ENCODE results near the gene CDH13.

The CDH13 gene

DNA sequence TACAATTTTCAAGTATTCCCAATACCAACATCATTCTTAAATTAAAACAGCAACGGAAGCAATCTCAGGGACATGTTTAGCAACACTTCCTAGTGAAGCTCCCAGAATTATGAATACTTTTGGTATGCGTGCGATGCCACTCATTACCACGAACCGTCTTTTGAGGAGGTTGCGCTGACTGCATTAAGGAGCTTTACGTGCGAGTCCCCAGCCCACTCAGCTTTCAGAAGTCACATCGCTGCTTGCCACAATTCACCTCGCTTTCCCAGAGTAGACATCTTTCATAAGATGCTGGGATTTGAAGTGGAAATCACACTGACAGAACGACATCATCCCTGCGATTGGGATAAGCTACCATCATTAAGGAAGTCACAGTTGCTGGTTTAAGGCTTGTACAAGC, 739.5 kb downstream of the CDH13 start:
- no peak overlapping the region for H3K27ac ChIP-seq (ENCODE audit: low read length)
- no CpG with 5 or more reads among the region's 12 CpGs for WGBS (ENCODE audit: insufficient coverage, insufficient read length)
- no peak for DNase-seq (ENCODE audit: low read depth, low spot score)
- no peaks in the 10 kb centered on the region for H3K4me1 ChIP-seq (ENCODE audit: control insufficient read depth, insufficient read depth, low read length)
- H3K4me3 ChIP-seq (ENCODE audit: low read length), result no peak overlapping the region
- no peaks in the 10 kb centered on the region for H3K27me3 ChIP-seq (ENCODE audit: control insufficient read depth, insufficient read depth, low read length)
- no peaks in the 10 kb centered on the region for H3K9me3 ChIP-seq (ENCODE audit: control insufficient read depth, insufficient read depth, low read length)
- no peaks in the 10 kb centered on the region for H3K36me3 ChIP-seq (ENCODE audit: control insufficient read depth, insufficient read depth, low read length)

- no peak overlapping the region for H3K27ac ChIP-seq (ENCODE audit: low read length)
- H3K9me3 ChIP-seq (ENCODE audit: control insufficient read depth, insufficient read depth, low read length), result no peaks in the 10 kb centered on the region
- no peaks in the 10 kb centered on the region for H3K4me1 ChIP-seq (ENCODE audit: control insufficient read depth, insufficient read depth, low read length)
- DNase-seq (ENCODE audit: low read depth, low spot score), result no peak
- no CpG with 5 or more reads among the region's 3 CpGs for WGBS (ENCODE audit: insufficient coverage, insufficient read length)
- H3K36me3 ChIP-seq (ENCODE audit: control insufficient read depth, insufficient read depth, low read length), result no peaks in the 10 kb centered on the region
- no peaks in the 10 kb centered on the region for H3K27me3 ChIP-seq (ENCODE audit: control insufficient read depth, insufficient read depth, low read length)
- H3K4me3 ChIP-seq (ENCODE audit: low read length), result no peak overlapping the region
Measured at GRCh38 chr16:83374979-83375378, 748.2 kb downstream of the CDH13 start.

DNA sequence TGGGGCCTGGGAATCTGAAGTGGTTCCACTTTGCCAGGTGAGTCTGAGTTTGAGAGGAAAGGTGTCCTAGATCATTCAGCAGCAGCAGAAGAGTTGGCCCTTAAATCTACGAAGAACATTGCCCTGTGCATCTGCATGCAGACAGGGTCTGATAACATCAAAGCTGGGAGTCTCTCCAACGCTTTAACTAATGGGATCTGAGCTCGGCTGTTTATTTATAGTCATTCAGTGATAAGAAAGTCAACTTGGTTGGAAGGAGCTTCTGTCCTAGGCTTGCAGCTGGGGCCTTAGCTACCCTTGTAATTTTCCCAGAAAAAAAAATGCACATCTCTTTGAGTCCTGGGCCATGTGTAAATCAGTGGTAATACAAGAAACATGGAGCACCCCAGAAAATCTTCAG, 763.0 kb downstream of the CDH13 start:
- Histone ChIP-seq H3K27ac (ENCODE audit: low read length) (no peak overlapping the region), H3K4me3 (ENCODE audit: low read length) (no peak overlapping the region), H3K27me3 (ENCODE audit: control insufficient read depth, insufficient read depth, low read length) (no peaks in the 10 kb centered on the region), H3K36me3 (ENCODE audit: control insufficient read depth, insufficient read depth, low read length) (no peaks in the 10 kb centered on the region), H3K4me1 (ENCODE audit: control insufficient read depth, insufficient read depth, low read length) (no peaks in the 10 kb centered on the region), H3K9me3 (ENCODE audit: control insufficient read depth, insufficient read depth, low read length) (no peaks in the 10 kb centered on the region)
- DNase-seq (ENCODE audit: low read depth, low spot score), result no peak
- no CpG with 5 or more reads among the region's 3 CpGs for WGBS (ENCODE audit: insufficient coverage, insufficient read length)

- no peak overlapping the region for H3K27ac ChIP-seq (ENCODE audit: low read length)
- WGBS (ENCODE audit: insufficient coverage, insufficient read length), result no CpG with 5 or more reads among the region's 3 CpGs
Measured at GRCh38 chr16:83390759-83391158, 764.0 kb downstream of the CDH13 start.

DNA sequence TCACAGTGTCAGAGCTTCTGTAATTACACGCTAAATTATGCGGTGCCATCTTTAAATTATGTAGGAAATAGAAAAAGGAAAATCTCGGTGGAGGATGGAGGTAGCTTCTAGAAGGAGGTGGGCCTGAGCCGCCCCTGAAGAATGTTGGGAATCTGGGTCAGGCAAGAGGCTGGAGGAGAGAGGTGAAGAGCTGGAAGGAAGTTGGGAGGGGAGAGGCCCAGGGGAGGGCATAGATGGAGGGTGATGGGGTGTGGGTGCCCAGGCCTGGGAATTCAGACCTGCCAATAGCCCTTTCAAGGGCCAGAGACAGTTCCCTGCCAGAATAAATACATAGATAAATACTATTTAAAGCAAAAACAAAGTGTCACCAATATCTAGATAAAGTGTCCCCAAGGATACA, 766.0 kb downstream of the CDH13 start:
- WGBS (ENCODE audit: insufficient coverage, insufficient read length), result no CpG with 5 or more reads among the region's 4 CpGs
- H3K4me1 ChIP-seq (ENCODE audit: control insufficient read depth, insufficient read depth, low read length), result no peaks in the 10 kb centered on the region
- DNase-seq (ENCODE audit: low read depth, low spot score), result no peak
- H3K27ac ChIP-seq (ENCODE audit: low read length), result no peak overlapping the region
- no peaks in the 10 kb centered on the region for H3K36me3 ChIP-seq (ENCODE audit: control insufficient read depth, insufficient read depth, low read length)
- H3K9me3 ChIP-seq (ENCODE audit: control insufficient read depth, insufficient read depth, low read length), result no peaks in the 10 kb centered on the region
- H3K4me3 ChIP-seq (ENCODE audit: low read length), result no peak overlapping the region
- H3K27me3 ChIP-seq (ENCODE audit: control insufficient read depth, insufficient read depth, low read length), result no peaks in the 10 kb centered on the region

More at GRCh38 chr16:83390759-83391158, 764.0 kb downstream of the CDH13 start:
- Histone ChIP-seq H3K27me3 (ENCODE audit: control insufficient read depth, insufficient read depth, low read length) (no peaks in the 10 kb centered on the region), H3K36me3 (ENCODE audit: control insufficient read depth, insufficient read depth, low read length) (no peaks in the 10 kb centered on the region), H3K4me1 (ENCODE audit: control insufficient read depth, insufficient read depth, low read length) (no peaks in the 10 kb centered on the region), H3K4me3 (ENCODE audit: low read length) (no peak overlapping the region), H3K9me3 (ENCODE audit: control insufficient read depth, insufficient read depth, low read length) (no peaks in the 10 kb centered on the region)
- DNase-seq (ENCODE audit: low read depth, low spot score), result no peak

DNA sequence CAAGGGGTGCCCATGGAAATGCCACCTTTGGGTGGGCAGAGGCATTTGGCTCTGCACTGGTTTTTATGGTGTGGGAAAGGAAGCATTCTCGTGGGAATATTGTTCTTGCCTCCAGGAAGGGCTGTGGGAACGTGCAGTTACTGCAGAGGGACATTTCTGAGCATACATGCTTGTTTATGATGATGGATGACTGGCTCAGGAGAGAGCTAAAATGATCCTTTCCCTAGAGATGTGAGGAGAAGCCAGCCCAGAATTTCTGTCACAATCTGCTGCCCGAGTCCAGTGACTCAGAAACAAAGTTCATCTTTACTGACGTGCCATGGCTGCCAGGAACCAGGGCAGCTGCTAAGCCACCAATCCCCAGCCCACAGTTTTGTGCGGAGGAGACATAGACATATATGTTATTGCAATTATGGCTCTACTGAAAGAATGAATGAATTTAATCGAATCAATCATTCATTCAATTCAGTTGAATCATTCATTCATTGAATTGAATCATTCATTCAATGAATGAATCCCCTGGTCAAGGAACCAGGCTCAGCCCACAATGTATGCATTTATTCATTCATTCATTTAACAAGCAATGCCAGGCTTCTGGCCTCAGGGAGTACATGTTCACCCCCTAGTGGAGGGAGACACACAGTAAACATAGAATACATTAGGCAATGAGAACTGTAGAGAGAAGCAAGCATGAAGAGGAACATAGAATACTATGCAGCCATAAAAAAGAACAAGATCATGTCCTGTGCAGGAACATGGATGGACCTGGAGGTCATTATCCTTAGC, 766.6 kb downstream of the CDH13 start:
- H3K27me3 ChIP-seq (ENCODE audit: control insufficient read depth, insufficient read depth, low read length), result no peaks in the 10 kb centered on the region
- no peak overlapping the region for H3K4me3 ChIP-seq (ENCODE audit: low read length)
- no peak for DNase-seq (ENCODE audit: low read depth, low spot score)
- no peak overlapping the region for H3K27ac ChIP-seq (ENCODE audit: low read length)
- no peaks in the 10 kb centered on the region for H3K36me3 ChIP-seq (ENCODE audit: control insufficient read depth, insufficient read depth, low read length)
- WGBS (ENCODE audit: insufficient coverage, insufficient read length), result no CpG with 5 or more reads among the region's 6 CpGs
- H3K4me1 ChIP-seq (ENCODE audit: control insufficient read depth, insufficient read depth, low read length), result no peaks in the 10 kb centered on the region
- H3K9me3 ChIP-seq (ENCODE audit: control insufficient read depth, insufficient read depth, low read length), result no peaks in the 10 kb centered on the region

DNA sequence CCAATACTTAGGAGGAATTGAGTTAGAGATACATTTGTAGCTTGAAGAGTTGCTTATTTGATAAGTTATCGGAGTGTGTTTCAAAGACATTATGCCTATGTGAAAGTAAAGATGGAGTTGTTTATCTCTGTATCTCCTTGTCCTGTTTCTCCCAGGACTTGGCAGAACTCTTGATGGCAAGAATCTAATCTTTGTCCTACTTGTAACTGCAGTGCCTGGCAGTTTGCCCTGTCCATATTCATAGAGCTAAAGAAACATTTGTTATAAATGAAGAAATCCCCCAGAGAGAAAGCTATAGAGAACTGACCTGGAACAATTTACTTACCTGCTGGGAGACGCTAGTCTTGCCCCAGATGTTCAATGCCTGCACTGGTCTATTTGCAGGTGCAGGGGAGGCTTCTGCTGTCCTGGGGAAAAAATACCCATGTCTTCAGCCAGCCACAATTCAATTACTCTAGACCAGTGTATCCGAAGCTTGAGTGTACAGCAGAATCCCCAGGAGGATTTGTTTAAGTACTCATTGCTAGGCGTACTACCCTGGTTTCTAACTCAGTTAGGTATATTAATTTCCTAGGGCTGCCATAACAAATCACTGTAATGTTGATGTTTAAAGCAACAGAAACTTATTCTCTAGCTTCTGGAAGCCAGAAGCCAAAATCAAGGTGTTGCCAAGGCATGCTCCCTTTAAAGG, 771.0 kb downstream of the CDH13 start:
- Histone ChIP-seq H3K27me3 (ENCODE audit: control insufficient read depth, insufficient read depth, low read length) (no peaks in the 10 kb centered on the region), H3K27ac (ENCODE audit: low read length) (no peak overlapping the region), H3K4me3 (ENCODE audit: low read length) (no peak overlapping the region), H3K9me3 (ENCODE audit: control insufficient read depth, insufficient read depth, low read length) (no peaks in the 10 kb centered on the region), H3K4me1 (ENCODE audit: control insufficient read depth, insufficient read depth, low read length) (no peaks in the 10 kb centered on the region), H3K36me3 (ENCODE audit: control insufficient read depth, insufficient read depth, low read length) (no peaks in the 10 kb centered on the region)
- DNase-seq (ENCODE audit: low read depth, low spot score), result no peak
- WGBS (ENCODE audit: insufficient coverage, insufficient read length), result no CpG with 5 or more reads among the region's 4 CpGs

DNA sequence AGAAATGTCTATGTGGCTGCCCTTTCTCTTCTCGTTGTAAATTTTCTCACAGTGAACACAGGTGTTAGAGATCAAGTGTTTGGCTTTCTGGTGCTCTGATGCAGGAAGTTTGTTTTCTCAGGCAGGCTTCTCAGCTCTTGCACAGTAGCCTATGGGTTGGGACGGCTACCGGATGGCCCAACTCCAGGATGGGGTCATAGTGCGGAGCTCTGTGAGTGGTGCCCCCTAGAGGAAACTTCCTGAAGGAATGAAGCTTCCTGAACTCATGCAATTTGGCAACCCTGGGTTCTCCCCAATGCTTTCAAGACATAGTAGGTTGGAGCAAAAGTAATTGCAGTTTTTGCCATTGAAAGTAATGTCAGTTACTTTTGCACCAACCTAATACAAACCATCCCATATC, 773.5 kb downstream of the CDH13 start:
- Histone ChIP-seq H3K27me3 (ENCODE audit: control insufficient read depth, insufficient read depth, low read length) (no peaks in the 10 kb centered on the region), H3K36me3 (ENCODE audit: control insufficient read depth, insufficient read depth, low read length) (no peaks in the 10 kb centered on the region), H3K9me3 (ENCODE audit: control insufficient read depth, insufficient read depth, low read length) (no peaks in the 10 kb centered on the region), H3K4me3 (ENCODE audit: low read length) (no peak overlapping the region), H3K4me1 (ENCODE audit: control insufficient read depth, insufficient read depth, low read length) (no peaks in the 10 kb centered on the region), H3K27ac (ENCODE audit: low read length) (no peak overlapping the region)
- peak; percentile 60 for DNase-seq (ENCODE audit: low read depth, low spot score)
- no CpG with 5 or more reads among the region's 4 CpGs for WGBS (ENCODE audit: insufficient coverage, insufficient read length)

DNA sequence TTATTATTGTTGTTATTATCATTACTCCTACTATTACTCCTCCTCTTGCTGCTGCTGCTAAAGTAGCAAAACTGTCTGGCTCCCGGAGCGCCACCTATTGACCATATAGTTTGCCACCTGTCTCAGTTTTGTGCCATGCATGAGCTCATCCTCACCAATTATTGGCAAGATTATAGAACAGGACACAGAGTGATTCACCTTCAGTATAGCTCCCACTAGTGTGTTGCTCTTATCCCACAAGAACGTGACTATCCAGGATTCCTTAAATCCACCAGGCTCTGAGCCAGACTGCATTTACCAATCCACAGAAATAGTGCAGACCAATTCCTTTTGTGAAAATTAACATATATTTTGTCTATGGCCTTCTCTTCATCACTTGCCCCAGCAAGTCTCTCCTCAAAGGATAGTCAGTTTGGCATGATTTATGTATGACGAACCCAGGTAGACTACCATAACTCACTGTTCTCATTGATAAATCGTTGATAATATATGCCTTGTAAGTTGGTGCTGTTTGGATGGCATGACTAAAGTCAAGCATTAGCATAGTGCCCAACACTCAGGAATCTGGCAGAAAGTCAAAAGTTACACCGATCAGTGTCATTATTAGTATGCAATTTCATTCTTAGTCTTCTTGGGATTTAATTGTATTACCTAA, 775.5 kb downstream of the CDH13 start:
- DNase-seq (ENCODE audit: low read depth, low spot score), result no peak
- Histone ChIP-seq H3K36me3 (ENCODE audit: control insufficient read depth, insufficient read depth, low read length) (no peaks in the 10 kb centered on the region), H3K4me1 (ENCODE audit: control insufficient read depth, insufficient read depth, low read length) (no peaks in the 10 kb centered on the region), H3K4me3 (ENCODE audit: low read length) (no peak overlapping the region), H3K27me3 (ENCODE audit: control insufficient read depth, insufficient read depth, low read length) (no peaks in the 10 kb centered on the region), H3K27ac (ENCODE audit: low read length) (no peak overlapping the region), H3K9me3 (ENCODE audit: control insufficient read depth, insufficient read depth, low read length) (no peaks in the 10 kb centered on the region)
- WGBS (ENCODE audit: insufficient coverage, insufficient read length), result no CpG with 5 or more reads among the region's 6 CpGs

GRCh38 chr16:83402967-83403366, 776.2 kb downstream of the CDH13 start:
- DNase-seq (ENCODE audit: low read depth, low spot score), result no peak
- no CpG with 5 or more reads among the region's 4 CpGs for WGBS (ENCODE audit: insufficient coverage, insufficient read length)
- H3K4me1 ChIP-seq (ENCODE audit: control insufficient read depth, insufficient read depth, low read length), result no peaks in the 10 kb centered on the region
- no peak overlapping the region for H3K4me3 ChIP-seq (ENCODE audit: low read length)
- no peak overlapping the region for H3K27ac ChIP-seq (ENCODE audit: low read length)
- no peaks in the 10 kb centered on the region for H3K9me3 ChIP-seq (ENCODE audit: control insufficient read depth, insufficient read depth, low read length)
- no peaks in the 10 kb centered on the region for H3K36me3 ChIP-seq (ENCODE audit: control insufficient read depth, insufficient read depth, low read length)
- H3K27me3 ChIP-seq (ENCODE audit: control insufficient read depth, insufficient read depth, low read length), result no peaks in the 10 kb centered on the region
